Endothelial cell of umbilical vein (primary cell): ENCODE results near the gene LSP1. TPM values are rescaled to one million over a fixed set of nuclear protein-coding genes. Genes with fewer than 3 reads are reported as not detected.

Source experiments
- BruUV-seq: library from RNA; stranded (reverse); fragments of 400-500 nt; replicated peaks from 2 replicates; lab custom pipeline; 2021; lab: Mats Ljungman, UMichigan
- CTCF ChIA-PET: fragments of 300-600, 350-600 bp; sonication (Branson Sonifier 250); formaldehyde crosslinking; loops from one replicate; lab custom pipeline; 2021; ENCODE audit warnings: antibody characterized with exemption, inconsistent platforms; lab: Charles Lee
- POLR2A ChIA-PET: fragments of 300-600, 350-600 bp; sonication (Branson Sonifier 250); formaldehyde crosslinking; loops from one replicate; lab custom pipeline; 2021; ENCODE audit warnings: antibody characterized with exemption, inconsistent platforms; lab: Charles Lee
- DNase-seq: peaks from one replicate; pipeline ENCODE4 v3.0.0-alpha.2; 2011; ENCODE audit warnings: low read depth, low spot score
- FAIRE-seq: peaks from 2 replicates; lab custom pipeline; 2011; peaks lifted over from hg19 to GRCh38; lab: Jason Lieb, UNC
- H2AFZ ChIP-seq: 2 replicates; pipeline ENCODE4 v1.6.0; 2012; ENCODE audit warnings: low read depth, low read length, control low read depth, inconsistent platforms
- H3K27ac ChIP-seq: 2 replicates; pipeline ENCODE4 v1.5.1; 2011; ENCODE audit warnings: low read depth, mild to moderate bottlenecking, control low read depth, low read length, moderate library complexity; ENCODE audit not compliant: insufficient read depth
- H3K27me3 ChIP-seq, 2 experiments: 2 replicates each; pipeline versions ENCODE4 v1.6.0 to v1.6.1; 2011; ENCODE audit warnings: low read length in 2 of 2, mixed read lengths in 1 of 2; ENCODE audit not compliant: control insufficient read depth in 2 of 2, insufficient read depth in 2 of 2
- H3K36me3 ChIP-seq, 2 experiments: 2 replicates in 1 of 2; 3 replicates in 1 of 2; pipeline ENCODE4 v1.5.1; 2011; ENCODE audit warnings: low read length in 2 of 2, mild to moderate bottlenecking in 1 of 2, moderate library complexity in 1 of 2; ENCODE audit not compliant: control insufficient read depth in 2 of 2, insufficient read depth in 2 of 2; ENCODE audit errors: extremely low read depth in 1 of 2
- H3K4me1 ChIP-seq: 3 replicates; pipeline ENCODE4 v1.5.1; 2011; ENCODE audit warnings: mild to moderate bottlenecking, low read length; ENCODE audit not compliant: control insufficient read depth, insufficient read depth; ENCODE audit errors: extremely low read depth
- H3K4me2 ChIP-seq: 2 replicates; pipeline ENCODE4 v1.6.1; 2011; ENCODE audit warnings: low read length, control low read depth, mixed read lengths; ENCODE audit not compliant: insufficient read depth
- H3K4me3 ChIP-seq, 3 experiments: fragments of 200-600 bp in 1 of 3; sonication (generic), shearing (Covaris generic) in 1 of 3; replicated peaks in 1 of 3; 2 replicates each; pipeline ENCODE4 v1.5.1; 2011 to 2016; ENCODE audit warnings: control low read depth in 3 of 3, low read length in 3 of 3, mild to moderate bottlenecking in 2 of 3, inconsistent platforms in 1 of 3, low read depth in 1 of 3, moderate library complexity in 1 of 3; ENCODE audit not compliant: insufficient read depth in 1 of 3
- H3K79me2 ChIP-seq: 2 replicates; pipeline ENCODE4 v1.6.0; 2012; ENCODE audit warnings: low read length, inconsistent platforms; ENCODE audit not compliant: control insufficient read depth, insufficient read depth
- H3K9ac ChIP-seq: replicated peaks from 2 replicates; pipeline ENCODE3; 2011; ENCODE audit warnings: low read length, control low read depth; ENCODE audit not compliant: insufficient read depth; ENCODE audit errors: extremely low read depth
- H3K9me1 ChIP-seq: replicated peaks from 3 replicates; pipeline ENCODE4 v1.6.0; 2011; ENCODE audit warnings: mild to moderate bottlenecking, low read length; ENCODE audit not compliant: control insufficient read depth, insufficient read depth; ENCODE audit errors: extremely low read depth
- H3K9me3 ChIP-seq: replicated peaks from 2 replicates; pipeline ENCODE4 v1.5.1; 2012; ENCODE audit warnings: low read length, inconsistent platforms; ENCODE audit not compliant: control insufficient read depth, insufficient read depth
- H4K20me1 ChIP-seq: replicated peaks from 2 replicates; pipeline ENCODE3; 2011; ENCODE audit warnings: mild to moderate bottlenecking, low read length; ENCODE audit not compliant: control insufficient read depth, insufficient read depth; ENCODE audit errors: extremely low read depth
- CTCF ChIP-seq, 2 donors: IDR thresholded peaks; 1 replicate in 1 of 2; 2 replicates in 1 of 2; pipeline ENCODE4 v1.5.1; 2011; ENCODE audit warnings: low read length in 2 of 2, mild to moderate bottlenecking in 2 of 2, moderate library complexity in 2 of 2, control low read depth in 1 of 2, inconsistent platforms in 1 of 2, low read depth in 1 of 2; ENCODE audit not compliant: insufficient read depth in 1 of 2; ENCODE audit errors: extremely low read depth in 1 of 2
- EZH2 ChIP-seq: IDR thresholded peaks from 2 replicates; pipeline ENCODE4 v1.6.1; 2012; ENCODE audit warnings: borderline replicate concordance, low read depth, mild to moderate bottlenecking, moderate library complexity, low read length, inconsistent platforms; ENCODE audit not compliant: severe bottlenecking
- GATA2 ChIP-seq: IDR thresholded peaks from 2 replicates; pipeline ENCODE4 v1.7.0; 2011; ENCODE audit warnings: low read depth, mild to moderate bottlenecking, moderate library complexity, mixed read lengths, low read length; ENCODE audit not compliant: insufficient read length, insufficient read depth
- JUN ChIP-seq: IDR thresholded peaks from 2 replicates; pipeline ENCODE4 v1.6.1; 2011; ENCODE audit warnings: borderline replicate concordance, low read depth; ENCODE audit not compliant: insufficient read length, insufficient read depth
- MYC ChIP-seq: IDR thresholded peaks from one replicate; pipeline ENCODE4 v1.6.1; 2011; ENCODE audit warnings: mild to moderate bottlenecking, low read depth, low read length
- POLR2A ChIP-seq: IDR thresholded peaks from 2 replicates; pipeline ENCODE4 v1.6.1; 2012; ENCODE audit warnings: low read depth, mild to moderate bottlenecking, control low read depth, low read length
- dilution Hi-C: fragments of 300-500 bp; cut with MboI; formaldehyde crosslinking; loops from one replicate; pipeline ENCODE4 v1.15.0; 2019; ENCODE audit warnings: low sequenced_read_pairs; ENCODE audit not compliant: extremely low pct_ligation_motif_present
- intact Hi-C: fragments of 100-400 bp; cut with micrococcal nuclease; formaldehyde crosslinking; loops from one replicate; pipeline ENCODE4 v1.10.0; 2022
- polyA plus RNA-seq, 4 experiments: library from polyadenylated mRNA; depleted of rRNA in 3 of 4; stranded (reverse) in 3 of 4; unstranded in 1 of 4; fragments of >200 nt; gene quantifications; 2 replicates each; pipeline versions ENCODE4 v1.2.1 to v1.2.3, GENCODE V29; 2011 to 2012; ENCODE audit warnings: missing spikeins in 1 of 4
- total RNA-seq: library from RNA; stranded (reverse); gene quantifications from 2 replicates; pipeline ENCODE4 v1.2.3, GENCODE V29; 2021
- TF ChIP-seq, protein P1 (sequence below): IDR thresholded peaks from 2 replicates; pipeline ENCODE4 v1.6.1; 2011; ENCODE audit not compliant: insufficient read depth, insufficient read length

Gene LSP1
- total and polyA plus RNA-seq, 2 donors (not counting 3 experiments of a cell fraction or from before 2014, with no cell fraction given) = not detected

GRCh38 chr11:1933416-1934334 lies 80.8 kb downstream of the LSP1 start:
- TF ChIP-seq CTCF (IDR thresholded peaks at IDR 0.05; ENCODE audit: extremely low read depth in 1 of 2, insufficient read depth in 1 of 2, low read depth in 1 of 2, low read length in 2 of 2) (no peak), MYC (no peak), GATA2 (no peak), POLR2A (no peak), EZH2 (no peak), JUN (no peak)
- TF ChIP-seq, protein P1, sequence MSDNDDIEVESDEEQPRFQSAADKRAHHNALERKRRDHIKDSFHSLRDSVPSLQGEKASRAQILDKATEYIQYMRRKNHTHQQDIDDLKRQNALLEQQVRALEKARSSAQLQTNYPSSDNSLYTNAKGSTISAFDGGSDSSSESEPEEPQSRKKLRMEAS = no peak
- Histone ChIP-seq H3K9me1 (no peaks in the 10 kb centered on the region), H2AFZ (no peak overlapping the region), H3K27ac (no peak overlapping the region), H3K4me3 (no peak overlapping the region), H3K27me3 (no peaks in the 10 kb centered on the region), H3K9me3 (no peaks in the 10 kb centered on the region), H3K36me3 (no peaks in the 10 kb centered on the region), H3K4me1 (no peaks in the 10 kb centered on the region), H4K20me1 (no peaks in the 10 kb centered on the region), H3K79me2 (no peaks in the 10 kb centered on the region), H3K4me2 (no peak overlapping the region), H3K9ac (no peak overlapping the region)
- DNase-seq (no peak), FAIRE-seq (no peak)
- dilution Hi-C loops = no loop called here
- CTCF ChIA-PET = interaction anchor here (1.2 kb wide), 1 partner anchor 101 kb away, joined by 3 read pairs; no protein-coding TSS in a partner anchor
- no TSS peak for BruUV-seq
- POLR2A ChIA-PET = no interaction called here
- intact Hi-C loops = no loop called here
